Measurements from ENCODE around the gene THY1.

Gene THY1

DNA sequence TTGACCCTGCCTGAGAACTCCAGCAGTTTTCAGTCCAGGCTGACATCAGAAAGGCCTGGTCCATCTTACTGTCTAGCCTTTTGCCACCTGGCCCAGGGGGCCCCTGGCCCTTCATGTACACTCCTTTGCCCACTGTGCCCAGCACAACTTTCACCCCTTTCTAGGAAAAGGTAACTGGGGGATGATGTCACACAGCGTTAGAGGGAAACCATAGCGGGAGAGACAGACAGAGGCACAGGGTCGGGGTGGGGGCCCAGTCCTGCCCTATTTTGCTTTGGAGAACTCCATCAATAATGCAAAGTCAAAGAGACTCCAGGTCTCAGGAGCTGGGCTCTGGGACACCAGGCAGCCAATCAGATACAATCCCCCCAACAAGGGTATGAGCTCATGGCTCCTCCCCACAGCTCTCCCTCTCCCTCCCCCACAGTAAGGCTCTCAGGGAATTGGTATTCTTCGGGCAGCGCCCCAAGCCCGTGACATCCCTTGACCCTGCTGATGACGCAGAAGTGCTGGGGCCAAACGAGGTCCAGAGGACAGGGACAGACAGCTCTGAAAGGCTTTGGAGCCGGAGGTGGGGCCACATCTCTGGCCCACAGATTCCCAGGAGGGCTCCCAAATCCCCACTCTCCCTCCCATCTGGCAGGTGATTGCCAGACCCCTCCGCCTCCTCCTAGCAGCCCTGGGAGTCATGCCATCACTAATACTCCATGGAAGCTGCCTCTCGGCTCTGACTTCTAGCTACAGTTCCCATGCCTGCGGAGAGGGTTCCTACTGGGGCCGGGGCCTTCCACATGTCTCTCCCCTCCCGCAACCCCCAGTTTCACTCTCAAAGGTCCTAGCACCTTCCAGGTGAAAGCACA, 47.4 kb downstream of the THY1 start:
- no peak overlapping the region for H3K4me3 ChIP-seq (ENCODE audit: low read length)
- H3K79me2 ChIP-seq (ENCODE audit: low read length): no peaks in the 10 kb centered on the region
- no peak overlapping the region for H2AFZ ChIP-seq (ENCODE audit: low read length)
- TF ChIP-seq, protein P1, sequence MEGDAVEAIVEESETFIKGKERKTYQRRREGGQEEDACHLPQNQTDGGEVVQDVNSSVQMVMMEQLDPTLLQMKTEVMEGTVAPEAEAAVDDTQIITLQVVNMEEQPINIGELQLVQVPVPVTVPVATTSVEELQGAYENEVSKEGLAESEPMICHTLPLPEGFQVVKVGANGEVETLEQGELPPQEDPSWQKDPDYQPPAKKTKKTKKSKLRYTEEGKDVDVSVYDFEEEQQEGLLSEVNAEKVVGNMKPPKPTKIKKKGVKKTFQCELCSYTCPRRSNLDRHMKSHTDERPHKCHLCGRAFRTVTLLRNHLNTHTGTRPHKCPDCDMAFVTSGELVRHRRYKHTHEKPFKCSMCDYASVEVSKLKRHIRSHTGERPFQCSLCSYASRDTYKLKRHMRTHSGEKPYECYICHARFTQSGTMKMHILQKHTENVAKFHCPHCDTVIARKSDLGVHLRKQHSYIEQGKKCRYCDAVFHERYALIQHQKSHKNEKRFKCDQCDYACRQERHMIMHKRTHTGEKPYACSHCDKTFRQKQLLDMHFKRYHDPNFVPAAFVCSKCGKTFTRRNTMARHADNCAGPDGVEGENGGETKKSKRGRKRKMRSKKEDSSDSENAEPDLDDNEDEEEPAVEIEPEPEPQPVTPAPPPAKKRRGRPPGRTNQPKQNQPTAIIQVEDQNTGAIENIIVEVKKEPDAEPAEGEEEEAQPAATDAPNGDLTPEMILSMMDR (IDR thresholded peaks at IDR 0.05; ENCODE audit: low read length): no peak
- TF ChIP-seq EZH2 (optimal IDR thresholded peaks at IDR 0.05; ENCODE audit: low read depth, low read length): no peak
- no peak for TF ChIP-seq EZH2phosphoT487 (IDR thresholded peaks at IDR 0.05; ENCODE audit: low read length)
- DNase-seq: no peak
- H3K9me2 ChIP-seq (replicated peaks; ENCODE audit: insufficient read depth, low read length): no peaks in the 10 kb centered on the region
- no peak overlapping the region for H3K4me2 ChIP-seq (ENCODE audit: low read depth, low read length)
- H3F3A ChIP-seq (ENCODE audit: insufficient read depth, low read length): no peaks in the 10 kb centered on the region
- peaks cover 10% of the 10 kb centered on the region; the same call in 1 of the 2 replicates for H3K27me3 ChIP-seq (replicated peaks; ENCODE audit: insufficient read depth, low read length)
- H3K27ac ChIP-seq (ENCODE audit: low read length): no peak overlapping the region
- H3K9me3 ChIP-seq (replicated peaks; ENCODE audit: insufficient read depth, low read length): no peaks in the 10 kb centered on the region
- H4K20me1 ChIP-seq (ENCODE audit: insufficient read depth, low read length): no peaks in the 10 kb centered on the region
- no peak overlapping the region for H3K9ac ChIP-seq (ENCODE audit: low read length)
- peaks cover 24% of the 10 kb centered on the region for H3K4me1 ChIP-seq (ENCODE audit: low read length)
- no peaks in the 10 kb centered on the region for H3K36me3 ChIP-seq (replicated peaks; ENCODE audit: insufficient read depth, low read length)

DNA sequence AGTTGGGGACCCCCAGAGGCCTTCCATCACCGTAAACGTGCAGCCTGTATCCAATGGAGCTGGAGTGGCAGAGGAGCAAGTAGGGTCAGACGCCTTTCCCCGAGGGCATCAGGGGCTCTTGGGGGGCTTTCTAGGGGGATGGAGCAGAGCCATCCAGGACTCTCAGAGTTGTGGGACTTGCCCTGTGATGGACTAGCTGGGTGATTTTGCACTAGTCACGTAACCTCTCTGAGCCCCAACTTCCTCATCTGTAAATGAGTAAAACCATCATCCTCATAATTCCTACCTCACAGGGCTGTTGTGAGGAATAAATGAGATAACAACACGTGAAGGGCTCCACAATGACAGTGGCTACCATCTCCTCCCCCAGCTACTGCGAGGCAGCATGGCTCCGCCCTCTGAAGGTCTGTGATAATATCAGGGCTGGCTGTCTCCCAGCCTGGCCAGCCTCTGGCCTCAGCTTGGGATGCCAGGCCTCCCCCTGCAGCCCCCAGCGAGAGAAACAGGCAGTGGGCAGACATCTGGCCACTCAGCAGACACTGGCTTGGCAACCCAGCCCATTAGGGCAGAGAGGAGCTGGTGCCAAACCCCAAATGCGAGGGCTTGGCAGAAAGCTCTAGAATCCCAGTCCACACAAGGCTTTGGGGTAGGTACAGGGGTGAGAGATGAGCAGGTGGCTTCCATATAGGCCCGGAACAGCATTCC, 48.2 kb downstream of the THY1 start:
- H3K4me3 ChIP-seq (ENCODE audit: low read length): no peak overlapping the region
- TF ChIP-seq EZH2phosphoT487 (IDR thresholded peaks at IDR 0.05; ENCODE audit: low read length) (no peak), EZH2 (optimal IDR thresholded peaks at IDR 0.05; ENCODE audit: low read depth, low read length) (no peak)
- TF ChIP-seq, protein P1 (IDR thresholded peaks at IDR 0.05; ENCODE audit: low read length): no peak
- no peaks in the 10 kb centered on the region for H3K36me3 ChIP-seq (replicated peaks; ENCODE audit: insufficient read depth, low read length)
- no peak overlapping the region for H3K27ac ChIP-seq (ENCODE audit: low read length)
- no peaks in the 10 kb centered on the region for H3F3A ChIP-seq (ENCODE audit: insufficient read depth, low read length)
- DNase-seq: no peak
- H3K9ac ChIP-seq (ENCODE audit: low read length): no peak overlapping the region
- peaks cover 28% of the 10 kb centered on the region for H3K4me1 ChIP-seq (ENCODE audit: low read length)
- H3K9me3 ChIP-seq (replicated peaks; ENCODE audit: insufficient read depth, low read length): no peaks in the 10 kb centered on the region
- no peaks in the 10 kb centered on the region for H3K9me2 ChIP-seq (replicated peaks; ENCODE audit: insufficient read depth, low read length)
- no peak overlapping the region for H2AFZ ChIP-seq (ENCODE audit: low read length)
- 0 out of 2 replicates have a peak, but pooled peaks cover 5% of the 10 kb centered on the region for H3K27me3 ChIP-seq (replicated peaks; ENCODE audit: insufficient read depth, low read length)
- no peaks in the 10 kb centered on the region for H4K20me1 ChIP-seq (ENCODE audit: insufficient read depth, low read length)
- no peak overlapping the region for H3K4me2 ChIP-seq (ENCODE audit: low read depth, low read length)
- H3K79me2 ChIP-seq (ENCODE audit: low read length): no peaks in the 10 kb centered on the region

DNA sequence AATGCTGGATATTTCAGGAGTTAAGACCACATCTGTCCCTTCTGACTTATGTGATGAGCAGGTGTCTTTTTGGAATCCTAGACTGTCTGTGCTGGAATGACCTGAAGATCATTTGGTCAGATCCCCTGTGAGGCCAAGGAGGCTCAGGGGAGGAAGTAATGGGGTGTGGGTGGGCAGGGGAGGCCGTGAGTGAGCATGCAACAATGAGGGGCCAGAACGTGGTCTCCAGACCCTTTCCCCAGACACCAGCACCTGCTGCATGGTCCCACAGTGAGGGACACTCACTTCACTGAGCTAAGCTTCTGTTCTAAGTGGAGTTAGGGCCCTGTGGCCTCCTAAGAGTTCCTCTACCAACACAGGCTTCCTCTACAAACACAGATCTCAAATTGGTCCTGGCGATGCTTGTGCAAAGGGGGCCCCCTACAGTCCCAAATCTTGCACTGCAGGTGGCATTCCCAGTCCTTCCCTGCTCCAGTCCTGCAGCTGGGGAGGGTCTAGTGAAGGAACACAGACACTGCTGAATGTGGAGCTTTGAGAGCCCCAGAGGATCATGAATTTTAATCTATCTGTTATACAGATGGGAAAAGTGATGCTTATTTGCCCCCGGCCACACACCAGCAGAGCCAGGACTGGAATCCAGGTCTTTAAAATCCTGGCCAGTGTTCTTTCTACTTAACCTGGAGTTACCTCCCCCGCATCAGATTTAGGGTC, 48.9 kb downstream of the THY1 start:
- Histone ChIP-seq H3F3A (ENCODE audit: insufficient read depth, low read length) (no peaks in the 10 kb centered on the region), H3K79me2 (ENCODE audit: low read length) (no peaks in the 10 kb centered on the region), H3K4me3 (ENCODE audit: low read length) (no peak overlapping the region), H3K4me1 (ENCODE audit: low read length) (peaks cover 28% of the 10 kb centered on the region), H3K27me3 (replicated peaks; ENCODE audit: insufficient read depth, low read length) (0 out of 2 replicates have a peak, but pooled peaks cover under 1% of the 10 kb centered on the region), H3K9ac (ENCODE audit: low read length) (no peak overlapping the region), H2AFZ (ENCODE audit: low read length) (no peak overlapping the region), H4K20me1 (ENCODE audit: insufficient read depth, low read length) (no peaks in the 10 kb centered on the region), H3K36me3 (replicated peaks; ENCODE audit: insufficient read depth, low read length) (no peaks in the 10 kb centered on the region), H3K9me2 (replicated peaks; ENCODE audit: insufficient read depth, low read length) (no peaks in the 10 kb centered on the region), H3K4me2 (ENCODE audit: low read depth, low read length) (no peak overlapping the region), H3K27ac (ENCODE audit: low read length) (no peak overlapping the region), H3K9me3 (replicated peaks; ENCODE audit: insufficient read depth, low read length) (no peaks in the 10 kb centered on the region)
- DNase-seq: peak; percentile 38
- TF ChIP-seq, protein P1 (IDR thresholded peaks at IDR 0.05; ENCODE audit: low read length): peak; percentile 87
- TF ChIP-seq EZH2 (optimal IDR thresholded peaks at IDR 0.05; ENCODE audit: low read depth, low read length) (no peak), EZH2phosphoT487 (IDR thresholded peaks at IDR 0.05; ENCODE audit: low read length) (no peak)

Data from MM.1S (cell line).